ENCODE data around the gene KIRREL3. TPM values are rescaled to one million over a fixed set of nuclear protein-coding genes. Genes with fewer than 3 reads are reported as not detected.

Gene KIRREL3
- polyA plus RNA-seq, 1 of the 3 experiments (the other 2 are of a cell fraction) = 3.7 TPM

- H3K79me2 ChIP-seq (ENCODE audit: insufficient read depth) = no peaks in the 10 kb centered on the region
- no peaks in the 10 kb centered on the region for H3K9me3 ChIP-seq
- H3K9ac ChIP-seq = no peak overlapping the region
- TF ChIP-seq ELF1 (IDR thresholded peaks at IDR 0.05) = no peak
- no peak for TF ChIP-seq FOXJ3 (CRISPR knock-in tag; IDR thresholded peaks at IDR 0.05)
- no peak for TF ChIP-seq ZBTB33 (IDR thresholded peaks at IDR 0.05; ENCODE audit: borderline replicate concordance, low read depth)
- TF ChIP-seq CHD2 (IDR thresholded peaks at IDR 0.05; ENCODE audit: low read length, partially characterized antibody) = no peak
- TF ChIP-seq POLR2AphosphoS5 (IDR thresholded peaks at IDR 0.05; ENCODE audit: low read depth, low read length) = no peak
- no peak for TF ChIP-seq MXI1 (IDR thresholded peaks at IDR 0.05; ENCODE audit: low read depth, low read length)
- no peak for TF ChIP-seq SIN3A (IDR thresholded peaks at IDR 0.05; ENCODE audit: borderline replicate concordance, low read depth, low read length)
- TF ChIP-seq USF2 (IDR thresholded peaks at IDR 0.05; ENCODE audit: borderline replicate concordance, low read depth, low read length) = no peak
- H2AFZ ChIP-seq (ENCODE audit: low read depth) = no peak overlapping the region
- no peaks in the 10 kb centered on the region for H3K36me3 ChIP-seq (replicated peaks in 1 of 2; ENCODE audit: control insufficient read depth in 1 of 2, insufficient read depth in 2 of 2, low read length in 1 of 2)
- H3K4me2 ChIP-seq = no peak overlapping the region
- WGBS (ENCODE audit: low lambda C conversion rate) = 62% methylated on average over 2 of the region's 2 CpGs
- peaks cover 0 to 12% of the 10 kb centered on the region in 2 experiments; a peak in 1 of 4 replicates for H3K4me1 ChIP-seq (ENCODE audit: control insufficient read depth in 1 of 2, insufficient read depth in 2 of 2, low read depth in 1 of 2, low read length in 1 of 2)
- no peak overlapping the region for H3K27ac ChIP-seq (ENCODE audit: low read depth in 2 of 2, low read length in 1 of 2)
- H3F3A ChIP-seq (replicated peaks; ENCODE audit: insufficient read depth) = no peaks in the 10 kb centered on the region
- H3K27me3 ChIP-seq (ENCODE audit: insufficient read depth) = no peaks in the 10 kb centered on the region
- no peak overlapping the region for H3K4me3 ChIP-seq (ENCODE audit: low read depth in 2 of 2, low read length in 1 of 2)
- CTCF ChIA-PET = interaction anchor here (1.1 to 4.0 kb wide), 3 partner anchors 9 to 283 kb away, joined by 3 to 16 read pairs (median 12); no protein-coding TSS in a partner anchor
- no peaks in the 10 kb centered on the region for H3K9me2 ChIP-seq
- POLR2A ChIA-PET = no interaction called here
- no peak for DNase-seq
- no peaks in the 10 kb centered on the region for H4K20me1 ChIP-seq (ENCODE audit: insufficient read depth)
Measured at GRCh38 chr11:126707498-126707897, 293.1 kb downstream of the KIRREL3 start.

DNA sequence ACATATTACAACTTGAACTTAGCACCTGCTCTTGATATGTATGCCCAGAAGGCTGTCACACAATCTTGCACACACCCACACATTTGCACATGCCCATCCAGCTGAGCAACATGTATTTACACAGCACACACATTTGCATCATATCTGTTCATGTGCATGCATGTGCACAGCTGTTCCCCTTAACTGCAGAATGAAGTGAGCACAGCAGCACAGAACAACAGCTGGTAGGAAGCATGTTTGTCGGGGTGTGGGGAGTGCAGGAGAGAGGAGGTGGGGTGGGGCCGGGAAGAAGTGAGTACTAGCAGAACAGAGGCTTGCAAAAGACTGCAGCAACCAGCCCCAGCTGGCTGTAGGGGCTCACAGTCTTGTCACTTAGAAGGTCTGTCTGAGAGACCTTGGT, 296.5 kb downstream of the KIRREL3 start:
- no peak for DNase-seq
- ChIA-PET CTCF (interaction anchor here (1.2 to 2.4 kb wide), 2 partner anchors 12 to 23 kb away, joined by 3 to 8 read pairs; no protein-coding TSS in a partner anchor), POLR2A (no interaction called here)
- no peaks in the 10 kb centered on the region for H3K9me2 ChIP-seq
- no peak overlapping the region for H2AFZ ChIP-seq (ENCODE audit: low read depth)
- no peak overlapping the region for H3K4me3 ChIP-seq (ENCODE audit: low read depth in 2 of 2, low read length in 1 of 2)
- no peak overlapping the region for H3K27ac ChIP-seq (ENCODE audit: low read depth in 2 of 2, low read length in 1 of 2)
- H3K9me3 ChIP-seq = no peaks in the 10 kb centered on the region
- no peak overlapping the region for H3K4me2 ChIP-seq
- H3K9ac ChIP-seq = no peak overlapping the region
- H3K27me3 ChIP-seq (ENCODE audit: insufficient read depth) = no peaks in the 10 kb centered on the region
- H3K4me1 ChIP-seq (ENCODE audit: control insufficient read depth in 1 of 2, insufficient read depth in 2 of 2, low read depth in 1 of 2, low read length in 1 of 2) = peaks cover 0 to 14% of the 10 kb centered on the region in 2 experiments; a peak in 1 of 4 replicates
- no peaks in the 10 kb centered on the region for H3K79me2 ChIP-seq (ENCODE audit: insufficient read depth)
- no peaks in the 10 kb centered on the region for H4K20me1 ChIP-seq (ENCODE audit: insufficient read depth)
- no peaks in the 10 kb centered on the region for H3K36me3 ChIP-seq (replicated peaks in 1 of 2; ENCODE audit: control insufficient read depth in 1 of 2, insufficient read depth in 2 of 2, low read length in 1 of 2)
- no peaks in the 10 kb centered on the region for H3F3A ChIP-seq (replicated peaks; ENCODE audit: insufficient read depth)
- no peak for TF ChIP-seq EP300 (IDR thresholded peaks at IDR 0.05; ENCODE audit: borderline replicate concordance in 1 of 2, low read depth in 1 of 2, low read length in 1 of 2)
- no peak for TF ChIP-seq GABPA (IDR thresholded peaks at IDR 0.05; ENCODE audit: low read depth)
- no peak for TF ChIP-seq EZH2phosphoT487 (IDR thresholded peaks at IDR 0.05; ENCODE audit: borderline replicate concordance, low read depth)
- TF ChIP-seq IRF3 (IDR thresholded peaks at IDR 0.05; ENCODE audit: low read depth, low read length) = no peak
- no peak for TF ChIP-seq POLR2AphosphoS5 (IDR thresholded peaks at IDR 0.05; ENCODE audit: low read depth, low read length)
- no peak for TF ChIP-seq GATA2 (CRISPR knock-in tag; IDR thresholded peaks at IDR 0.05)
- TF ChIP-seq RAD21 (IDR thresholded peaks at IDR 0.05; ENCODE audit: low read length) = no peak
- no peak for TF ChIP-seq FOXJ3 (CRISPR knock-in tag; IDR thresholded peaks at IDR 0.05)
- TF ChIP-seq YY1 (IDR thresholded peaks at IDR 0.05; ENCODE audit: low read depth) = no peak
- TF ChIP-seq SIN3A (IDR thresholded peaks at IDR 0.05; ENCODE audit: borderline replicate concordance, low read depth, low read length) = no peak
- WGBS (ENCODE audit: low lambda C conversion rate) = 78% methylated on average over 2 of the region's 2 CpGs

Data from SK-N-SH (cell line).